Amniotic epithelial cell (primary cell): Measurements from ENCODE around the gene ABCC12.
"Not testable (repeated sequence)": the region's sequence is repeated elsewhere in the genome, so short reads cannot be mapped to it uniquely, and the experiment has no call there.

Experiments
- DNase-seq: peaks from one replicate; pipeline ENCODE4 v3.0.0-alpha.2; 2010; ENCODE audit warnings: low read depth

The ABCC12 gene

DNA sequence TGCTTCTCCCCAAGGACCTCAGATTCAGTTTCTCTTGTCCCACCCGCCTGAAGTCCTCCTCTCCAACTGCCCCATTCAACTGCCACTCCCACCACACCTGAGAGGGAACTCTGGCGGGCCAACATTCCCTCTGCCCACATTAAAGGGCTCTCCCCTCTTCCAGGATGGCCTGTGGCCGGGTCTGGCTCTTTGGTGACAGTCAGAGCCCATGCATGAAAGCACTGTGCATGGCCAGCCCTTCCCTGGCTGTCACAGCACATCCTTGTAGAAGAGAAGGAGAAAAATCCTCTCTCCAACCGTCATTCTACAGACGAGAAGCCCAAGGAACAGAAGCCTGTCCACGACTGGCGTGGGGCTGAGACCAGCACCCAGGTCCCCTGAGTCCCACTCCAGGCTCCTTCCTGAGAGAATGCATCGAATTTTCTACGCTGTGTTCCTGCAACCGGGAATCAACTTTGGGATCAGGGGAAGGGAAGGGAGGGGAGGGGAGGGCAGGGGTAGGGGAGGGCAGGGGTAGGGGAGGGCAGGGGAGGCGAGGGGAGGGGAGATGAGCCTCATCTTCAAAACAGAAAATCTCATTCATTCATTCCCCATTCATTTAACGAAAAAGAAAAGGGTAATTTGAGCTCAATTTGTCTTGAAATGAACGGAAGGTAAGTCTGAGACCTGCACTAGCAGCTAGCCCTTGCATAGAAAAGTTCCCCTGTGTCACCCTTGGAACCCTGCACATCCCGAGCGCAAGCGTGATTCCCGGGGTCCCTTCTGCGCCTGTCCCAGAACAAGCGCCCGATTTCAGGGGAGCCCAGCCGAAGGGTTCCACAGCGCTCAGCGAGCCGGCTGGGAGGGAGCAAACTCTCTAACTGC is at the start of gene ABCC12:
Gene ABCC12 (minus strand): TSS at position 68 of the 864 bp plus-strand sequence. CDS start 9,569 bp downstream, outside the sequence.
- no peak for DNase-seq

DNA sequence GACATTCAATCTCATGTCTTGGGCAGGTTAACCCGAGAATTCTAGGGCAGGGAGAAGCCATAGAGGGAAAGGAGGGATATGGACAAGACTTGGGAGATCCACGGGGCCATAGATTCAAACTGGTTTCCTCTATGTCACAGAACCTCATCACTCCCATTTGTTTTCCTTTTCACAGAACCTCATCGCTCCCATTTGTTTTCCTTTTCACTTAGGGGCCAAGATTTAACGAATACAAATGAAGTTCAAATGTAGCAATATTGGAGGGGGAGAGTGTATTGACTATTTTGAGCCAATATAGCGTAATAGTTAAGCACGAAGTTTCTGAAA is 49.0 kb upstream of the ABCC12 start:
- DNase-seq: no peak

DNA sequence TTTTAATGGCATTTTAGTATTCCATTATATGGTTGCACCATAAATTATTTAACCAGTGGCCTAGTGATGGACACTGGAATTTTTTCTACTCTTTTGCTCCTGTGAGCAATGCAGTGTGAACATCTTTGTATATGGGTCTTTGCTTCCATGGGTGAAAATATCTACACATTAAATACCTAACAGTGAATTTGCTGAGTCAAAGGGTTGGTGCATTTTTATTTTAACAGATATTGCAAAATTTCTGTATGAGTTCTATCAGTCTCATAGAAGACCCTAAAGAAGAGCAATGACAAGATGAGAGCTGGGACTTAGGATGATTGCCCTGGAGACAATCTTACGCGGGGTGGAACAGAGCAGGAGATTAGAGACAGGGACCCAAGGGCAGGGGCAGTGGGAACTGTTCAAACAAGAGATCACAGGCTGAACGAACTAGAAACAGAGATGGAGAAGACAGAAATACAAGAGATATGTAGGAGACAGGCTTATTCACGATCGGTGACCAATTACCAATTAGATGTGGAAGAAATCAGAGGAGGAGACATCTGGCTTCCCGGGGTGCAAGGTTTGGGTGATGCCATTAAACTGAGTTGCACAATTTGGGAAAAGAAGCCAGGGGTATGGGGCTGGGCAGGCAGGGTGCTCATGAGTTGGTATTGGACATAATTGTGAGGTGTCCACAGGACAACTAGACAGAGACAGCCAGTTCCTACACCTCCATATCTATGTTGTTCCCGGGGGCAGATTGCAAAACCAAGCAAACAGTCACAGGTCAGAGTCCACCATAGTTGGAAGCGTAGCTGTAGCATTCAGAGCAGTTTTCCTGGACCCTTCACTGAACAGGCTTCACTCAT is 48.4 kb upstream of the ABCC12 start:
- DNase-seq: no peak

DNA sequence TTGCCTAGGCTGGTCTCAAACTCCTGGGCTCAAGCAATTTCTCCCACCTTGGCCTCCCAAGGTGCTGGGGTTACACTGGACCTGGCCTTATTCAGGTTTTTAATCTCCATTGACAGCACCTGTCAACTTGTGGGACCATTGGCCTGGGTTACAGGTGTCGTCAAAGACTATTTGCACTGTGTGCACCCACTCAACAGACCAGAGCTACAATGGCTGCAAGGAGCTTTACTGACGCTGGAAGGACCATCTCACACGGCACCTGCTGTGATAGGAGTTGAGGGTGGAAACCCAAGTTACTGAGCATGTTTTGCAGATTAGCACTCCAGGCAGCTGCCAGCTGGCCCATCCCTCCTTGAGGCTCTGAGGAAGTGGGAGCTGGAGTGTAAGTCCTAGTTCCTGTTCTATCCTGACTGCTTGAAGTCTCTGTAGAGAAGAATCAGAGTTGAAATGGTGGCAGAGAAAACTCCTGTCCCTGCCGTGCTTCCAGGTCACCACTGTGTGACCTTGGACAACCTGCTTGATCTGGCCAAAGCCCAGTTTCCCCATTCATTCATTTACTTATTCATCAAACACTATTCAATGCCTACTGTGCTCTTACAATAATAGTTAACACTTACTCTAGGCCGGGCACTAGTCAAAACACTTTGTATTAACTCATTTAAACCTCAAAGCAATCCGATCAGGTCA is 45.9 kb upstream of the ABCC12 start:
- no peak for DNase-seq

DNA sequence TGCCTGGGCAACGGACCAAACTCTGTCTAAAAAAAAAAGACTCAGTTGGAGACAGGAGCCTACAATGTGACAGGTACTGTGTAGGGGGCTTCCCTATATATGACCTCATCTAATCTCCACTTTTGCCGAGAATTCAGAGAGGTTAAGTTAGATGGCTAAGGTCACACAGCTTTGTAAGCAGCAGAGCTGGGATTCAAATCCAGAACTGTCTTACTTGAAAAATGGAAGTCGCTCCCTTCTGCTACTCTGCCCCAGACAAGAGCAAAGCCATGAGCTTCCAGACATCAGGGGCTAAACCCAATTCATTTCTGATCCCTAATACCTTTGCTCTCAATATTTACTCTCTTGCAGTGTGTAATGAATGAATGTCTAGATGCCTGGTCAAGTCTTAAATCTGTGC is 41.5 kb upstream of the ABCC12 start:
- no peak for DNase-seq

DNA sequence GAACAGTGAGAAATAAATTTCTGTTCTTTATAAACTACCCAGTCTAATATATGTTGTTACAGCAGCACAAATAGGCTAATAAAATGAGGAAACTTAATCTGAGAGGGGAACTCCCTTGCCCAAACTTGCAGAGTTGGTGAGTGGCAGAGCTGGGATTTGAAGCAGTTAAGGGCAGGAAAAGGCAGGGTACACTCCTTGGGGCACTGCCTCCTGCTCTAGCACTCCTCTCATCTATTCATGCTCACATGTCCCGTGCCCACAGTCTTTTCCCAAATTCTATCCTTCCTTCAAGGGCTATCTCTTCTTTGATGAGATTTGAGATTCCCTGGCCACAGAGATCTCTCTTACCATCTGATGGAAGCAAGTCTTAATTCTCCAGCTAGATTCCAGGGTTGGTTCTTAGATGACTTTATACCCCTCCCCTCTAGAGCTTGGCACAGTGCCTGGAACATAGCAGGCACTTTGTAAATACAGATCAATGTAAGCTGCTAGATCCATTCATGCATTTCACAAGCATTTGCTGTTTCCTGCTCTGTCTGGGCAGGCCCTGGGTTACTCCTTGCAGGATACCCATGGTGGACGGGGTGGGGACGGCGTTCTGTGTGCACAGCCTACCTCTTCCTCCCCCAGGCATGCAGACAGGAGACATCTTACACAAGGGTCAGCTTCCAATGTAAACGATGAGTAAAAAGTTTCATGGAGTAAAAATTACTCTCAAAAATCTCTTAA is 39.2 kb upstream of the ABCC12 start:
- no peak for DNase-seq

DNA sequence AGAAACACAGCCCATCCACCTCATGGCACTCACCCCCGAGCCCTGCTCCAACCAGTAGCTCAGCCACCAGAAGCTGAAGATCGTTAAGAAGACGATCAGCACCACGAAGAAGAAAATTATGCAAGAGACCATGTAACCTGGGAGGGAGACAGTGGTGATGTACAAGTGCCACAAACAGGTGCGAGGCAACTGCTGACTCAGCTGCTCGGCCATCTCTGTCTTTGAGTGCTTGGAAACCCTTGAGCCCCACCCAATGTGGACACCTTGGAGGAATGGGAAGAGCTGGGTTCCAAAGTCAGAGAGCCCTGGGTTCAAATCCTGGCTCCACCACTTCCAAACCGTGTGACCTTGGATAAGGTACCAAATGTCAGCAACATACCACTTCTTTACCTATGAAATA is 38.1 kb upstream of the ABCC12 start:
- no peak for DNase-seq

DNA sequence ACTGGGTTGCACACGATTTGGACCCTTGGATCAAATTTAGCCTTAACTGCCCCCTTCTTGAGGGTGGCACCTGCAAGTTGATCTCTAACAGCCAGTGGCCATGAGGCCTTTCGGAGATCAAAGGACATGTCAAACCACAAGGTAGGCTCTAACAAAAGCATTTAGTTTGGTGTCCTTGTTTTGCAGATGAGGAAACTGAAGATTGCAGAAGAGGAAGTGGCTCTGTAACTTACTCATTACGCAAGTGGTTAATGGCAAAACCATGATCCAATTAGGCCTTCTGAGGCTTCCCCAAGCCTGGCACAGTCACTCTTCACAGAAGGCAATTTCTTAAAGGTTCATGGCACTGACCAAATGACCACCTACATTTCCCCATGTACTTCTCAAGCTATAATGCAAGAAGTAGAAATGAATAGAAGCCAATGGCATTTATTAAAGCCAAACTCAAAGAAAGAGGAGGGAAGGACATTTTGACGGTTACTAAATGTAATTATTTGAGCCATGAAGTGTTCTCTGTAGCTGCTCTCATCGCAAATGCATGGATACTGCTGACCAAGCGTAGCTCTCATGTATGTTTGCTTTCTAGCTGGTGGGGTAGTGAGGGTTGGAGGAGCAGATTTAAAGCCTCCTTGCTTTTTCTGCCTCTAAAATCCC is 32.8 kb upstream of the ABCC12 start:
- DNase-seq: peak; percentile 16

DNA sequence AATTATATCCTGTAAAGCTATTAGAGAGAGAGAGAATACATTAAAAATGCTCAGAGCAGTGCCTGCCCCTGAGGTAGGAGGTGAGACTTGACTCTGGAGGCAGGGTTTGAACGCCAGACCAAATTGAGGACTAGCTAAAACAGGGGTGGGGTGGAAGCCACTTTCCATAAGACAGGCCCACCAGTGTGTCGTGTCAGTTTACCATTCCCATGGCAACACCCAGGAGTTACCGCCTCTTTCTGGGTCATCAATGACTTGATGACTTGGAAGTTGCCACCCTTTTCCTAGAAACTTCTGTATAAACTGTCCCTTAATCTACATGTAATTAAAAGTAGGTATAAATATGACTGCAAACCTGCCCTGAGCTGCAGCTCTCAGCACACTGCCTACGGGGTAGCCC is 32.0 kb upstream of the ABCC12 start:
- no peak for DNase-seq

DNA sequence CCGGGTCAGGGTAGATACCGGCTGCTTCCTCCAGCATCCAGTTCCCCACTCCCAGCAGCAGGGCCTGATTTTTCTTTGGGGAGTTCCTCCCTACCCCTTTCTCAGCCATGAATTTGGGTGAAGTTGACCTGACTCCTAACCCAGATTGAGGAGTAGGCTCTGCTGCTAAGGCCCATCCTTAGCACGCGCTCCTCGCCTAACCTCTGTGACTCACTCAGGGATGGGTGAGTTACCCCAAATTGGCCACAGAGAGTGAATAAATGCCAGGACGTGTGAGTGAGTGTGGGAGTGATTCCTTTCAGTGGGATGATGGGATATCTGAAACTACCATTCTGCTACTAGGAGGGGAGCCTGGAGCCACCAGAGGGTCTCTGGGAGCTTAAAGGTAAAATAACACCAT is 28.9 kb upstream of the ABCC12 start:
- no peak for DNase-seq

DNA sequence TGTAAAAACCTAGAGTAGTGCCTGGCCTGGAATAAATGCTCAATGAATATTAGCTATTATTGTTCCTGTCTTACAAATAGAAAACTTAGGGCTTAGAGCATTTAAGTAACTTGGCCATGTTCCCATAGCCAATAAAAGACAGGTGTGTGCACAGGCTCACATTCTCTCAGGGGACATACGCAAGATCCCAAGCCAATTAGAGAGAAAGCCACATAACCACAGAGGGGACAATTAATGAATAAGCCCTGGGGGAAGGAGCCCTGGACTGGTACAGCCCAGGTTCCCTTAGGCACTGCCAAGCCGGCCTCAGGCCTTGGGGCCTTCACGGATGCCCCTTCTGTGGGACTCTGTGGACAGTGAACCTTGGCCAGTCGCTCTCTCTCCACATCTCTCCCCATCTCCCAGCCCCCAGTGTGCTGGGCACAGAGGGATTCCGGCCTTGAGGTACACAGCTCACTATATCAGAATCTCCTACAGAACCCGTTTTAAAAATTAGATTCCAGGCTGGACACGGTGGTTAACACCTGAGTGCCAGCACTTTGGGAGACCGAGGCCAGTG is 27.3 kb upstream of the ABCC12 start:
- no peak for DNase-seq

DNA sequence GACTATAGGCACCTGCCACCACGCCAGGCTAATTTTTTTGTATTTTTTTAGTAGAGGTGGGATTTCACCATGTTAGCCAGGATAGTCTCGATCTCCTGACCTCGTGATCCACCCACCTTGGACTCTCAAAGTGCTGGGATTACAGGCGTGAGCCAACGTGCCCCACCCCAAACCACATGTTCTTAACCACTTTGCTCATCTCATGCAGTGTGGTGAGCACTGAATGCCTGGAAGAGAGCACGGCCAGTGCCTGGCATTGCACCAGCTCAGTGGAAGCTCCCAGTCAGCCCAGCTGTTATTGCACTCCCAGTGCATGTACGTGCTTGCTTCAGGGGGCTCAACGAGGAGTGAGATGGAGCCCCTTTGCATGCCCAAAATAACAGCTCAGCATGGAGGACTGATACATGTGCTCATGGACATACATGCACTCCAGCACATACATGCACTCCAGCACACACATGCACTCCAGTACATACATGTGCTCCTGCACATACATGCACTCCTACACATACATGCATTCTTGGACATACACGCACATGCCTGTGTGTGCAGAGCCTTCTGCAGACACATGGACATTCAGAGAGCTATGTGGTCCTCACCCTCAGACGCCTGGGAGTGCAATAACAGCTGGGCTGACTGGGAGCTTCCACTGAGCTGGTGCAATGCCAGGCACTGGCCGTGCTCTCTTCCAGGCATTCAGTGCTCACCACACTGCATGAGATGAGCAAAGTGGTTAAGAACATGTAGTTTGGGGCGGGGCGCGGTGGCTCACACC is 26.1 kb upstream of the ABCC12 start:
- DNase-seq: not testable (repeated sequence)

DNA sequence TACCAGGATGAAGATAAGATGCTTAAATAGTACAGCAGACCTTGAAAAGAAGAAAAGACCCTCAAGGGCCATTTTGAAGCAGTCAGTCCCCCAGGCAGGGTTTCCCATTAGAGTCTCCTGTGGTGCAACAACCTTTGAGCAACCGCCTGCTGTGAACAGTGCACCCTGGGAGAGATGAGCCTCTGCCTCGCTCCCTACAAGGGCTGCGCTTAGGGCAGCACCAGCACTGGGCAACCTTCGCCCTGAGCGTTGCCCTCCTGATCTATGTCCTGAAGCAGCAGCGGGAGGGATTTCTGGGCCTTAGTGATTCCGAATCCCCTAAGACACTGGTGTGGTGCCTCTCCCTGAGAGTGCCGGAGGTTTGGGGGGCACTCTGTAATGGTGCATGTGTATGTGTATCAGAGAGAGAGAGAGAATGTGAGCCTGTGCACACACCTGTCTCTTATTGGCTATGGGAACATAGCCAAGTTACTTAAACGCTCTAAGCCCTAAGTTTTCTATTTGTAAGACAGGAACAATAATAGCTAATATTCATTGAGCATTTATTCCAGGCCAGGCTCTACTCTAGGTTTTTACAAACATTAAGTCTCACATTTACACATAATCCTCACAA is 25.2 kb upstream of the ABCC12 start:
- DNase-seq: no peak

DNA sequence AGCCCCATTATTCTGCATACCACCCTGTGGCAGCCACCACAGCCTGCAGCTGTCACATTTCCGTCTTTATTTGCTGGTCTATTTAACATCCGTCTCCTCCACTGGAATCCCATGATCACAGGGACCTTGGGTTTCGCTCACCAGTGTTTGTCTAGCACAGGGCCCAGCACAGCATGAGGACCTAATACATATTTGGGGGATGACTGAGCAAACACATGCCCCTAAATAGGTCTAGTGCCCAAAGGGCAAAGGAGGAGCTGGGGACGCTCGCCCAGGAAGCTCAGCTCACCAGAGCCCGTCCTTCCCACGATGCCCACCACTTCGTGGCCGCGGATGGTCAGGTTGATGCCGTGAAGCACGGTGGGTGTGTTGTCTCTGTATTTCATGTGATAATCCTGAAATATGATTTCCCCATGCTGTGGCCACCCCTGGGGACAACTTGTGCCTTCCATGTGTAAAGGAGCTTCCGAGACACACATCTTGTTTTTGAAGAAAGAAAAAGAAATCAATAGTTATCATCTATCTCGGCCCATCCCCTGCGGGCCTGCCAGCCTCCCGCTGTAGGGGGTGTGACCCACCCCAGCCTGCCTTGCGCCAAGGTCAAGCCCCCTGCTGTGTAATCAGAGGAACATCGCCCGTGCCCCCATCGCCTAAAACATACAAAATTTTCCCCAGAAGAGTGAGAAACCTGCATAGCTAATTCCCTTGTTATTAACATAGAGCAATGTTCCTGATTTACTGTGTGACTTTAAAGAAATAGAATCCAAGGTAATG is 21.0 kb upstream of the ABCC12 start:
- no peak for DNase-seq

DNA sequence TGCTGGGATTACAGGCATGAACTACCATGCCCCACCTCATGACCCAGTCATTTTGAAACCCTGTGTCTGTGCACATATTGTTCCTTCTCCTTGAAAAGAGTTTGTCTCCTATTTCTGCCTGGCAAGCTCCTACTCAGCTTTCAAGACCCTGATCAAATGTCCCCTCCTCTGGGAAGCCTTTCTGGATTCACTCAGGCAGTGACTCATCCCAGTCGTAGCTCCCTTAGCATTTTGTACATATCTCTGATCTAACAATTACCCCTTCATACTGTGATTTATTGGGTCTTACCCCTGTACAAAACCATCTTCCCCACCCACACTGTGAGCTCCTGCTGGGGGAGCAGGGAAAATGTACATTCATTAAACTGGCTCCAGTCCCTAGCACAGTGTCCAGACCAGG is 18.1 kb upstream of the ABCC12 start:
- DNase-seq: no peak

DNA sequence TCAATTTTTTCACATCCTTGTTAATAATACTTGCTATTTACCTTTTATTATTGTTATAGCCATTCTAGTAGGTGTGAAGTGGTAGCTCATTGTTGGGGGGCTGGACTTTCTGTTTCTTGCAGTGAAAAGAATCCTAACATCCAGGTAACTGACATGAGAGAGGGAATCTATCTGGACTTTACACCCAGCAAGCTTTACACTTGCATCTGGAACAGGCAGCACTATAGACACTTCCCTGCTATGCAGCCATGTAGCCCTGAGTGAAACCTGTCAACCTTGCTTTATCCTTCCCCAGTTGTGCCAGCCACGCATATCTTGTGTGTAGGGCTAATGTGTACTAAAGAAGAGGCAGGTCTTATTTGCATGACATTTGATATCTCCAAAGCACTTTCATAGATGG is 16.9 kb upstream of the ABCC12 start:
- DNase-seq: no peak

DNA sequence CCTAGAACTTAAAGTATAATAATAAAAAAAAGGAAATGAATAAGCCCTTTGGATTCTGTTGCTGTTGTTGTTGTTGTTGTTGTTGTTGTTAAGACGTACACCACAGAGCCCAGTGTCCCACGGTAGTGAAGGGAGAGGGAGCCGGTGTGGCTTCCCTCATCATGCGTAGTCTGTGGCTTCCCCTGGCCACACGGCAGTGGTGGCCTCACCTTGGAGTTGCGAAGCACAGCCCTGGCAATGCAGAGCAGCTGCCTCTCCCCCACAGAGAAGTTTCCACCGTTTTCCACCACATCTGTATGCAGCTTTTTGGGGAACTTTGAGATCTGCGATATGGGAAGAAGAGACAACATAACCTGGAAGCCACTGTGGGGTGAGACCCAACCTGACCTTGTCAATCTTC is 14.1 kb upstream of the ABCC12 start:
- DNase-seq: no peak

DNA sequence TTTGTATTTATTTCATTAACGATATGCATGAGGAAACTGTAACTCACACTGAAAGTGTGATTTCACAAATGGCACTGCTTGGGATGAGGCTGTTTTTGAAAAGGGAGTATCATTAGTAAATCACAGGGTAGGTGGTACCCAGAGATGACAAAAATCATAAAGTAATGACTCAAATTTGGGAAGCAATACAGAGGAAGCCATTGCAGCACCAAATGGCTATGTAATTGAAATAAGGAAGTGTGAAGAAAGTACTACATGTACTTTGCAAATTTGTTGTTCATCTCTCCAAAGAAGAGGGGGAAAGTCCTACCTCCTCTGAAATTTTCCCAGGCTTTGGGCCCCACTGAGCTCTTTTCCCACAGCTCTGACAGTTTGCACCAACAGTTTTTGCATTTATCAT is 12.3 kb upstream of the ABCC12 start:
- DNase-seq: no peak

DNA sequence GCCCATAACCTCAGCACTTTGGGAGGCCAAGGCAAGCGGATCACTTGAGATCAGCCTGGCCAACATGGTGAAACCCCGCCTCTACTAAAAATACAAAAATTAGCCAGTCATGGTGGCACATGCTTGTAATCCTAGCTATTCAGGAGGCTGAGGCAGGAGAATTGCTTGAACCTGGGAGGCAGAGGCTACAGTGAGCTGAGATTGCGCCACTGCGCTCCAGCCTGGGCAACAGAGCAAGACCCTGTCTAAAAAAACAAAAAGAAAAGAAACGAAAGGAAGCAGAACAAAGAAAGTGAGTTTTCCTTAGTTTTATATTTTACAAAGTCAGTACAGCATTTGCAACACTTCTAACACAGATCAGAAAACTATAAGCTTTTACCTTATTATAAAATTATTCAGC is 10.8 kb upstream of the ABCC12 start:
- not testable (repeated sequence) for DNase-seq
